Measurements from ENCODE around the gene ITGA1.
"Not testable (repeated sequence)": the region's sequence is repeated elsewhere in the genome, so short reads cannot be mapped to it uniquely, and the experiment has no call there.

ITGA1 gene

GRCh38 chr5:52948418-52949076 is 160.8 kb downstream of the ITGA1 start:
- peak; percentile 86 for DNase-seq (ENCODE audit: low read depth, low spot score)

- no peak for DNase-seq (ENCODE audit: low read depth, low spot score)
Measured at GRCh38 chr5:52950686-52951085, 163.0 kb downstream of the ITGA1 start.

GRCh38 chr5:52952483-52952882 is 164.8 kb downstream of the ITGA1 start:
- no peak for DNase-seq (ENCODE audit: low read depth, low spot score)

GRCh38 chr5:52956014-52956413 is 168.3 kb downstream of the ITGA1 start:
- DNase-seq (ENCODE audit: low read depth, low spot score): no peak

- no peak for DNase-seq (ENCODE audit: low read depth, low spot score)
Measured at GRCh38 chr5:52956915-52957747, 169.4 kb downstream of the ITGA1 start.

- peak; percentile 88 for DNase-seq (ENCODE audit: low read depth, low spot score)
Measured at GRCh38 chr5:52961274-52961681, 173.6 kb downstream of the ITGA1 start.

GRCh38 chr5:52963636-52964035 is 175.9 kb downstream of the ITGA1 start:
- DNase-seq (ENCODE audit: low read depth, low spot score): no peak

GRCh38 chr5:52964138-52964537 is 176.4 kb downstream of the ITGA1 start:
- no peak for DNase-seq (ENCODE audit: low read depth, low spot score)

- DNase-seq (ENCODE audit: low read depth, low spot score): not testable (repeated sequence)
Measured at GRCh38 chr5:52976157-52976556, 188.4 kb downstream of the ITGA1 start.

- DNase-seq (ENCODE audit: low read depth, low spot score): no peak
Measured at GRCh38 chr5:52977264-52977897, 189.7 kb downstream of the ITGA1 start.

- no peak for DNase-seq (ENCODE audit: low read depth, low spot score)
Measured at GRCh38 chr5:52981507-52981906, 193.8 kb downstream of the ITGA1 start.

GRCh38 chr5:52983731-52984636 is 196.3 kb downstream of the ITGA1 start:
- no peak for DNase-seq (ENCODE audit: low read depth, low spot score)

GRCh38 chr5:52985306-52985705 is 197.6 kb downstream of the ITGA1 start:
- no peak for DNase-seq (ENCODE audit: low read depth, low spot score)

GRCh38 chr5:52987711-52988331 is 200.1 kb downstream of the ITGA1 start:
- peak; percentile 49 for DNase-seq (ENCODE audit: low read depth, low spot score)

GRCh38 chr5:52988335-52989024 is 200.8 kb downstream of the ITGA1 start:
- DNase-seq (ENCODE audit: low read depth, low spot score): no peak

GRCh38 chr5:52989025-52989780 is 201.5 kb downstream of the ITGA1 start, which contains the start of gene ITGA2:
Gene ITGA2 (plus strand): TSS chr5:52989352. CDS start chr5:52989469, 117 bp downstream.
- DNase-seq (ENCODE audit: low read depth, low spot score): peak; percentile 78

GRCh38 chr5:52989781-52990527 is 202.2 kb downstream of the ITGA1 start:
- peak; percentile 80 for DNase-seq (ENCODE audit: low read depth, low spot score)

- no peak for DNase-seq (ENCODE audit: low read depth, low spot score)
Measured at GRCh38 chr5:52990528-52990925, 202.8 kb downstream of the ITGA1 start.

GRCh38 chr5:52993367-52993766 is 205.7 kb downstream of the ITGA1 start:
- DNase-seq (ENCODE audit: low read depth, low spot score): no peak
